HL-60/S4 treated with phorbol 12-myristate 13-acetate at 8.2 ng/mL for 4 days and 3 days (cell line): ENCODE results near the gene TMEM92.
"Not testable (repeated sequence)": the region's sequence is repeated elsewhere in the genome, so short reads cannot be mapped to it uniquely, and the experiment has no call there.

Experiments used
- in situ Hi-C: fragments of 300-500 bp; cut with MboI; formaldehyde crosslinking; loops from 2 replicates; pipeline ENCODE4 v1.15.0; 2022; ENCODE audit warnings: low sequenced_read_pairs

Gene TMEM92

DNA sequence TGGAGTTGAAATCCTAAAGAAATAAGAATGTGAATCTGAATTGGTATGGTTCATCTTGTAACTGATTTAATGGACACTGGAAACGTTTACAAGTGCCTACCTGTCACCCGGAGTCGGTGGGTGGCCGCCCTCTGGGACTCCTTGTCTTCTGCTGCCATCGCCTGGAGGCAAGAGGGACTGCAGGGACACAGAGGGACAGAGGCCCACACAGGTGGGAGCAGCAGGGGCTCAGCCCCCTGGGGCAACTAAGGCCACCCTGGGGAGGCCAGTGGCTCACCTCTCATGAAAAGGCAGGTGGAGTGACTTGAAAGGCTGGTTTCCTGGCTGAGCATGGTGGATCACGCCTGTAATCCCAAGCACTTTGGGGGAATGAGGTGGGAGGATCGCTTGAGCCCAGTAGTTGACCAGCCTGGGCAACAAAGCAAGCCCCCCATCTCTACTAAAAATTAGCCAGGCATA lies 23.2 kb downstream of the TMEM92 start:
- in situ Hi-C loops, result loop anchor here (10.0 kb wide), 1 partner anchor 103 kb away; no protein-coding TSS in a partner anchor

- in situ Hi-C loops, result loop anchor here (10.0 kb wide), 1 partner anchor 103 kb away; no protein-coding TSS in a partner anchor
Measured at GRCh38 chr17:50298018-50298417, 23.8 kb downstream of the TMEM92 start.

- in situ Hi-C loops, result loop anchor here (10.0 kb wide), 1 partner anchor 105 kb away; no protein-coding TSS in a partner anchor
Measured at GRCh38 chr17:50299776-50300175, 25.5 kb downstream of the TMEM92 start.

DNA sequence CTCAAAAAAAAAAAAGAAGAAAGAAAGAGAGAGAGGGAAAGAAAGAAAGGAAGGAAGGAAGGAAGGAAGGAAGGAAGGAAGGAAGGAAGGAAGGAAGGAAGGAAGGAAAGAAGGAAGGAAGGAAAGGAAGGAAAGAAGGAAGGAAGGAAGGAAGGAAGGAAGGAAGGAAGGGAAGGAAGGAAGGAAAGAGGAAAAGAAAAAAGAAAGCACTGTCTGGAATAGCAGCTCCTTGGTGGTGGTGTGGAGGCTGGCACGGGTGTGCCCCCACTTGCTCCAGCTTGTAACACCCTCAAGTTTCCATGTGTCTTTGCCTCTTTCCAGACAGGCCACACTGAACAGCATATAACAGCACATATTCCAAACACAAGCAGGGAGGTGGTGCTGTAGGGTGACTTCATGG lies 26.6 kb downstream of the TMEM92 start:
- in situ Hi-C loops, result not testable (repeated sequence)

GRCh38 chr17:50301891-50302584 lies 27.8 kb downstream of the TMEM92 start:
- in situ Hi-C loops, result no loop called here

GRCh38 chr17:50303051-50303450 lies 28.8 kb downstream of the TMEM92 start:
- in situ Hi-C loops, result no loop called here

DNA sequence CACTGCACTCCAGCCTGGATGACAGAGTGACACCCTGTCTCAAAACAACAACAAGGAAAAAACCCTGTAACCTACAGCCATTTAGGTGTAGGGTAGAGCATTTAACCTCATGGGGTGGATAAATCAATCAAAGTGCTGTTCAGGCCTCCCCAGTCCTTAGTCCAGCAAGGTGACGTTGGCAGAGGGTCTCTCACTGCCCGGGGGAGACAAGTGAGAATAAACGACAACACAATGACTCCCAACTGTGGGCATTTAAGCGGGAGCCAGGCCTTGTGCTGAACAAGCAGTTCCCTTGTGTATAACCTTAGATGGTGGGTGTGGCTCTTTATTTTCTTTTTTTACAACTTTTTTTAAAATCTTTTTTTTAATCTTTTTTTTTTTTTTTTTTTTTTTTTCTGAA lies 29.3 kb downstream of the TMEM92 start:
- in situ Hi-C loops, result no loop called here

DNA sequence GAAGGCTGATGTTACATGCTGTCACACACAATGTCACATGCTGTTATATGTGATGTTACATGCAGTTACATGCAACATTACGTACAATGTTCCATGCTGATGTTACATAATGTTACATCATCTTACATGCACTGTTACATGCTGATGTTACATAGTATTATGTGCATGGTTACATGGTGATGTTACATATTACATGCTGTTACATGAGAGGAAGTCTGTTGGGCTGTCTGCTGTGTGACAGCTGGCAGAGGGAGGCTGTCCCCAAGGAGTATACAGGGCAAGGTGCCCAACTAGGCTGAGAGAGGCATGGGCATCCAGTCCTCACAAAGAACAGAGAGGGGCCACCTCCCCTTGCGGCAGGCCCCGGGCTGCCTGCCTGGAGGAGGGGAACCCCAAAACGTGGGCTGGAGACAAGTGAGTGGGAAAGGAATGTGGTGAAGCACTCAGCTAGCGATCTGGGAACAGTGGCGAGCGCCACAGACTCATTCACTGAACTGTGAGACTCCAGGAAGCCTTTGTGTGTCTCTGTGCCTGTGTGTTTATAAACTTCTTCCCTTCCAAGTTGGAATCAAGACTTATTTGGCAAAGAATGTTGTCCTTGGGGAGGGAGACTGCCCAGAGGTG lies 30.6 kb downstream of the TMEM92 start:
- in situ Hi-C loops, result no loop called here

DNA sequence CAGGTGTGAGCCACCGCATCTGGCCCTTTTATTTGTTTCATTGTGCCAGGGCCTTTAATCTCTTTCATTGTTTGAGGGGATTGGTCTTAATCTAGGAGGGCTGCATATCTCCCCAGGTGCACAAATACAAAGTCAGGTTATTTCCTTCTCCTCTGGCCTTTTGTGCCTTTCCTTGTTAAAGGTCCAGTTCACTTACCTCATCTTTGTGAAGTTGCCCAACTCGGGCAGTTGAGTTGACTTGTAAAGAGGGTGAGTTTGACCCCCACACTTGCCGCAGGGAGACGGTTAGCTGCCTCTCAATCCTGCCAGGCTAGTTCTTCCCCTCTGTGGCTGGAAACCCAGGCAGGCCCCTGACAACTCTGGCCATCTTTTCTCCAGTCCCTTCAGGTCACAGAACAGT lies 33.4 kb downstream of the TMEM92 start:
- in situ Hi-C loops, result no loop called here

DNA sequence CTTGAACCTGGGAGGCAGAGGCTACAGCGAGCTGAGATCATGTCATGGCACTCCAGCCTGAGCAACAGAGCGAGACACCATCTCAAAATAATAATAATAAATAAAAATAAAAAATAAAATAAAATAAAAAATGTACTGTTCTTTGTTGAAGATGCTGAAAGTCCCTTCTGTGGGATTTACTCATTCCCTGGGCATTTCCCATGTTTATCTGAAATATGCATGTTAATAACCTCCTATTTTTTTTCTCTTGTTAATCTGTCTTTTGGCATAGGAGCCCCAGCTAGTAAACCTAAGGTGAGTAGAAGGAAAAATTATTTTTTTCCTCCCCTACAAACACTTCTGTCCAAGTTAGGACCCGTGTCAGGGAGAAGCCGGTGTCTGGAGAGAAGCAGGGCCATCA lies 34.4 kb downstream of the TMEM92 start:
- in situ Hi-C loops, result no loop called here

- in situ Hi-C loops, result no loop called here
Measured at GRCh38 chr17:50310455-50311111, 36.3 kb downstream of the TMEM92 start.

GRCh38 chr17:50311112-50311460 lies 36.8 kb downstream of the TMEM92 start:
- in situ Hi-C loops, result no loop called here

DNA sequence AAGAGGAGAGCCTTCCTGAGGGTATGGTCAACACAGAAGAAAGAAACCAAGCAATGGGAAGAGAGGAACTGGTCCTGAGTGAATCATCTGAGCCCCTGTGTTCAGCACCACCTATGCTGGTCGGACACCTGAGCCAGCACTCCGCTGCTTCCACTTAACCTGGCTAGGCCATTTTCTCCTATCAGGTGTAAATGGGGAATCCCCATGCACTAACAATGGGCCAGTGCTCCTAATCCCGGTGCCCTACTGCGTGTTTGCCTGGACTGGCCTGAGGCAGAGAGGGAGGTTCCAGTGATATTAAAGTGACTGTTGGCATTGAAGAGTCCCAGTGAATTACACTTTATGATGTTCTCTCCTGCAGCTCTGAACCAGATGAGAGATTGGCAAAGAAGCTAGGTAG lies 37.2 kb downstream of the TMEM92 start:
- in situ Hi-C loops, result no loop called here

- in situ Hi-C loops, result no loop called here
Measured at GRCh38 chr17:50312308-50312707, 38.0 kb downstream of the TMEM92 start.

- in situ Hi-C loops, result no loop called here
Measured at GRCh38 chr17:50314456-50315011, 40.3 kb downstream of the TMEM92 start.

- in situ Hi-C loops, result no loop called here
Measured at GRCh38 chr17:50316016-50316587, 41.8 kb downstream of the TMEM92 start.

DNA sequence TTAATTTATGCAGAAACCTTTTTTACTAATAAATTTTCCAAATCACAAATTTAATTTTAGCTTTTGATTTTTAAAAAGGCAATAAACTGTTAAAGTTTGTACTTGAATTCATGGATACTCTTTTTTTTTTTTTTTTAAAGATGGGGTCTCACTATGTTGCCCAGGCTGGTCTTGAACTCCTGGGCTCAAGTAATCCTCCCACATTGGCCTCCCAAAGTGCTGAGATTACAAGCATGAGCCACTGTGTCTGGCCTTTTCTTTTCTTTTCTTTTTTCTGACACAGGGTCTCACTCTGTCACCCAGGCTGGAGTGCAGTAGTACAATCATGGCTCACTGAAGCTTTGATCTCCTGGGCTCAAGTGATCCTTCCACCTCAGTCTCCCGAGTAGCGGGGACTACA lies 42.4 kb downstream of the TMEM92 start:
- in situ Hi-C loops, result not testable (repeated sequence)

GRCh38 chr17:50317121-50317520 lies 42.9 kb downstream of the TMEM92 start:
- in situ Hi-C loops, result no loop called here

DNA sequence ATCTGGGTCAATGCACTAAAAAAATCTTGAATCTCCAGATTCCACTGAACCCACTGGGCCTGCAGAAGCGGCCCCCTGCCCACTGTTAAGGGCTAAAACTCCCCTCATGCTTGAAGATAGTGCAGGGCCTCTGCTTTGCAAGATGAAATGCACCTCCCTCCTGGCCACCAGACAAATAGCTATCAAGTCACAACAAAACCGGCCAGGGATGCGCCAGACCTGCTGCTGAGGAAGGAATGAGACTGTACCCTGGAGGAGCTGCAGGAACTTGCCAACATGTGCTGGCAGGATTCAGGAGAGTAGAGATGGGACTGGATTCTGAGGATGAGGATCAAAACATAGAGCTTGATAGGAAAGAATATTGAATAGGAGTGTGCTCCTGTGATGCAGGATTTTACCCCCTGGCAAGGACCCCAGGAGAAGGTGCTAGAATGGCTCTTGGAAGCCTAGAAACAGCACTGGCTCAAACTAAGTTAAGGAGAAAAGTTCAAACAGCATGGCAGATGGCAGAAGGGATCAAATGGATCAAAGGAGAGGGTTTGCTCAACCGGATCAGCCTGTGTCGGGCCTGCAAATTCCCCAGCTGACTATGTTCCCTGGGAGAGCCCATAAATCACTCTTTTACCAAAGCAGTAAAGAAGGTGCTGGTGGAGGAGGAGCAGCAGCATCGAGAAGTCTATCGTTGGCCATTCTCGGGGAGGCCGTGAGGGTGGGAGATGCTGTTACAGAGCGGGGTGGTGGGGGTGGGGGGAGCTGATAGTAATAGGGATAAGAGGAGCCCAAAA lies 44.4 kb downstream of the TMEM92 start:
- in situ Hi-C loops, result no loop called here

DNA sequence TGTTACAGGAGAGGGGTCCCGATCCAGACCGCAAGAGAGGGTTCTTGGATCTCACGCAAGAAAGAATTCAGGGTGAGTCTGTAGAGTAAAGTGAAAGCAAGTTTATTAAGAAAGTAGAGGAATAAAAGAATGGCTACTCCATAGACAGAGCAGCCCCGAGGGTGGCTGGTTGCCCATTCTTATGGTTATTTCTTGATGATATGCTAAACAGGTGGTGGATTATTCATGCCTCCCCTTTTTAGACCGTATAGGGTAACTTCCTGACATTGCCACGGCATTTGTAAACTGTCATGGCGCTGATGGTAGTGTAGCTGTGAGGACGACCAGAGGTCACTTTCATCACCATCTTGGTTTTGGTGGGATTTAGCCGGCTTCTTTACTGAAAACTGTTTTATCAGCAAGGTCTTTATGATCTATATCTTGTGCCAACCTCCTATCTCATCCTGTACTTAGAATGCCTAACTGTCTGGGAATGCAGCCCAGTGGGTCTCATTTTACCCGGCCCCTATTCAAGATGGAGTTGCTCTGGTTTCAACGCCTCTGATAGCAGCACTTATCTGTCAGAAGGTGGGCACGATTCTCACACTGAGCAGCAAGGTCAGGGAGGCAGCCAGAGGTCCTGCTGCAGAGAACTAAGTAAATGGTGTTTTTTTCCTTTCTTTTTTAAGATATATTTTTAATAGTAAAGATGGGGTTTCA lies 45.2 kb downstream of the TMEM92 start:
- in situ Hi-C loops, result no loop called here
